Prostate gland (tissue), 2 donors: ENCODE measurements around the gene STAMBP.

ENCODE experiments used
- POLR2A ChIP-seq: fragments of 450-650 bp; IDR thresholded peaks from one replicate; pipeline ENCODE4 v1.6.1; 2016; ENCODE audit warnings: antibody characterized with exemption, mild to moderate bottlenecking
- POLR2AphosphoS5 ChIP-seq: sonication (generic); formaldehyde crosslinking; IDR thresholded peaks from one replicate; pipeline ENCODE4 v1.6.1; 2017; ENCODE audit warnings: antibody characterized with exemption
- TF ChIP-seq, protein P1 (sequence below), 4 experiments: fragments of 200-600 bp in 2 of 4; fragments of 450-650 bp in 2 of 4; sonication (generic) in 2 of 4; IDR thresholded peaks; 1 replicate in 3 of 4; 2 replicates in 1 of 4; pipeline ENCODE4 v1.5.1; 2016 to 2019; ENCODE audit warnings: antibody characterized with exemption in 4 of 4, mild to moderate bottlenecking in 2 of 4, moderate library complexity in 2 of 4

DNA sequence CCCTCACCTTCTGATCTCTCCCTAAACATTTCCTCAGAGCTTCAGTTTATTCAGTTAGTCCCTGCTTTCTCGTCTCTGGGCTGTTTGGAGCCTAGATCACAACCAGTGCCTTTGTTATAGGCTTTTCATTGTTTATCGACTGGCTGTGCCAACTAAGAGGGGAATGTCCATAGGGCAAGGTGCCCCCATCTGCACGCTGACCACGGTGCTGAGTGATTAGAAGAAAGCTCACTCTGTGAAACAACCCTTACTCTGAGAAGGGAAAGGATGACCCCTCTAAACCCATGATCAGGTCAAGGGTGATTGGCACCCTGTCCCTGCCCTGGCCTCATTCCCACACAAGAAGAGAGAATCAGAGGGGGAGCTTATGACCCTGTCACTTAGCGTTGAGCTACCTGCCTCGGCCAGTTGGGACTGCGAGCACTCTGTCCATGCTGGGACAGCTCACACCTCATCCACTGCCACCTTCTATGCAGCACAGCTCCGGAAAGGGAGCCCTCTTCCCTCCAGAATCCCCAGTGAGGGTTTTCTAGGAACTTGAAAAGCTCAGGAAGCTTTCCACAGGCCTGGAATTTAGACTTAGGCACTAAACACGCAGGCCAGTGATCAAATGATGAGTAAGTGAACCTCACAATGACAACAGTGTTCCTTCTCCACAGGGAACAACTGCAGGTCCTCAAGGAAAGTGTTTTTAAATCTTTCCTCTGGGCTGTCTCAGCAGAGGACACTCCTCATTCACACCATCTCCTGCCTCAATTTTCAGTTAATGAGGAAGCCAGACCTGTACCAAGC lies 61.7 kb downstream of the STAMBP start:
- TF ChIP-seq POLR2A (no peak), POLR2AphosphoS5 (no peak)
- TF ChIP-seq, protein P1, sequence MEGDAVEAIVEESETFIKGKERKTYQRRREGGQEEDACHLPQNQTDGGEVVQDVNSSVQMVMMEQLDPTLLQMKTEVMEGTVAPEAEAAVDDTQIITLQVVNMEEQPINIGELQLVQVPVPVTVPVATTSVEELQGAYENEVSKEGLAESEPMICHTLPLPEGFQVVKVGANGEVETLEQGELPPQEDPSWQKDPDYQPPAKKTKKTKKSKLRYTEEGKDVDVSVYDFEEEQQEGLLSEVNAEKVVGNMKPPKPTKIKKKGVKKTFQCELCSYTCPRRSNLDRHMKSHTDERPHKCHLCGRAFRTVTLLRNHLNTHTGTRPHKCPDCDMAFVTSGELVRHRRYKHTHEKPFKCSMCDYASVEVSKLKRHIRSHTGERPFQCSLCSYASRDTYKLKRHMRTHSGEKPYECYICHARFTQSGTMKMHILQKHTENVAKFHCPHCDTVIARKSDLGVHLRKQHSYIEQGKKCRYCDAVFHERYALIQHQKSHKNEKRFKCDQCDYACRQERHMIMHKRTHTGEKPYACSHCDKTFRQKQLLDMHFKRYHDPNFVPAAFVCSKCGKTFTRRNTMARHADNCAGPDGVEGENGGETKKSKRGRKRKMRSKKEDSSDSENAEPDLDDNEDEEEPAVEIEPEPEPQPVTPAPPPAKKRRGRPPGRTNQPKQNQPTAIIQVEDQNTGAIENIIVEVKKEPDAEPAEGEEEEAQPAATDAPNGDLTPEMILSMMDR (IDR thresholded peaks at IDR 0.05) = no peak
